ENCODE data around the gene MYO18B. TPM values are rescaled to one million over a fixed set of nuclear protein-coding genes. Genes with fewer than 3 reads are reported as not detected.

MYO18B gene
- total RNA-seq, 2 experiments from 2014 or later, result 0.11 to 0.22 TPM

- no peaks in the 10 kb centered on the region for H3K9me3 Mint-ChIP-seq
- DNase-seq (no peak), ATAC-seq (ENCODE audit: poor library complexity) (no peak)
- intact Hi-C loops (cut with DNase I, micrococcal nuclease), result loop anchor here in 1 of 2 experiments (10.0 kb wide), 1 partner anchor 413 kb away; no protein-coding TSS in a partner anchor
- no peak for TF ChIP-seq CTCF (IDR thresholded peaks at IDR 0.05)
- peaks cover 3% of the 10 kb centered on the region for H3K4me1 ChIP-seq (ENCODE audit: insufficient read depth, low read length)
- no peaks in the 10 kb centered on the region for H3K36me3 ChIP-seq (ENCODE audit: insufficient read depth, low read length)
- ChIA-PET CTCF (no interaction called here), POLR2A (no interaction called here)
- H3K27ac ChIP-seq (ENCODE audit: low read depth in 1 of 2, low read length in 2 of 2), result no peak overlapping the region
- peaks cover 1% of the 10 kb centered on the region for H3K4me1 Mint-ChIP-seq (ENCODE audit: low read depth)
- H3K36me3 Mint-ChIP-seq (ENCODE audit: low read depth), result no peaks in the 10 kb centered on the region
- no peaks in the 10 kb centered on the region for H3K27me3 ChIP-seq (ENCODE audit: control insufficient read depth in 1 of 2, insufficient read depth in 2 of 2, low read length in 2 of 2)
- H3K27me3 Mint-ChIP-seq, result peaks cover 4% of the 10 kb centered on the region
- H3K9me3 ChIP-seq (ENCODE audit: control insufficient read depth in 1 of 2, insufficient read depth in 1 of 2, low read length in 2 of 2), result no peaks in the 10 kb centered on the region
- no peak overlapping the region for H3K27ac Mint-ChIP-seq
- no peak overlapping the region for H3K4me3 ChIP-seq (ENCODE audit: low read length)
- no peak overlapping the region for H3K4me3 Mint-ChIP-seq
These were observed 35.9 kb downstream of the MYO18B start for GRCh38 chr22:25777870-25778269.

DNA sequence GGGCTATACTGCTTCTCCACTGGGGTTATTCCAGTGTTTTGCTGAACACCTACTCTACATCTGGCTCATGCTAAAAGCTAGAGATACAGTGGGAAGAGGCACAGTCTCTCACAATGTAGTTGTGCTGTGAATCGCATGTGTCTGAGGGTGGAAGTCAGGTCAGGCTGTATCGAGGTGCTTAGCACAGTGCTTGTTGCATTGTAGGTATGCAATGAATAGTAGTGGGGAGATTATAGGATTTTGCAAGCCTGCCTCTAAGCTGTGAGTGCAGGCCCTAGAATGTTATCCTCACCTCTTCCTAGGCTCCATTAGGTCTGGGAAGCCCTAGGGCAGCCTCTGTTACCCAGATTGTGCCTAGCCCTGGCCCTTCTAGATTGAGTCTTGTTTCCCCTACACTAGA, 37.4 kb downstream of the MYO18B start:
- Histone ChIP-seq H3K4me1 (ENCODE audit: insufficient read depth, low read length) (no peaks in the 10 kb centered on the region), H3K9me3 (ENCODE audit: control insufficient read depth in 1 of 2, insufficient read depth in 1 of 2, low read length in 2 of 2) (no peaks in the 10 kb centered on the region), H3K27ac (ENCODE audit: low read depth in 1 of 2, low read length in 2 of 2) (no peak overlapping the region), H3K4me3 (ENCODE audit: low read length) (no peak overlapping the region), H3K36me3 (ENCODE audit: insufficient read depth, low read length) (no peaks in the 10 kb centered on the region), H3K27me3 (ENCODE audit: control insufficient read depth in 1 of 2, insufficient read depth in 2 of 2, low read length in 2 of 2) (peaks cover 0 to 3% of the 10 kb centered on the region in 2 experiments)
- Mint-ChIP-seq H3K4me1 (ENCODE audit: low read depth) (no peaks in the 10 kb centered on the region), H3K36me3 (ENCODE audit: low read depth) (no peaks in the 10 kb centered on the region), H3K27me3 (no peaks in the 10 kb centered on the region), H3K4me3 (no peak overlapping the region), H3K27ac (no peak overlapping the region), H3K9me3 (no peaks in the 10 kb centered on the region)
- TF ChIP-seq CTCF (IDR thresholded peaks at IDR 0.05), result no peak
- DNase-seq, result no peak
- ChIA-PET POLR2A (no interaction called here), CTCF (interaction anchor here (0.6 kb wide), 1 partner anchor 87 kb away, joined by 5 read pairs; no protein-coding TSS in a partner anchor)
- ATAC-seq (ENCODE audit: poor library complexity), result no peak
- intact Hi-C loops (cut with DNase I, micrococcal nuclease), result loop anchor here in 1 of 2 experiments (10.0 kb wide), 1 partner anchor 415 kb away; no protein-coding TSS in a partner anchor

- no peaks in the 10 kb centered on the region for H3K4me1 ChIP-seq (ENCODE audit: insufficient read depth, low read length)
- no peak overlapping the region for H3K27ac ChIP-seq (ENCODE audit: low read depth in 1 of 2, low read length in 2 of 2)
- ChIA-PET CTCF (no interaction called here), POLR2A (no interaction called here)
- DNase-seq (no peak), ATAC-seq (ENCODE audit: poor library complexity) (no peak)
- Mint-ChIP-seq H3K4me3 (no peak overlapping the region), H3K4me1 (ENCODE audit: low read depth) (no peaks in the 10 kb centered on the region), H3K9me3 (no peaks in the 10 kb centered on the region), H3K27me3 (no peaks in the 10 kb centered on the region), H3K36me3 (ENCODE audit: low read depth) (no peaks in the 10 kb centered on the region), H3K27ac (no peak overlapping the region)
- H3K36me3 ChIP-seq (ENCODE audit: insufficient read depth, low read length), result no peaks in the 10 kb centered on the region
- peaks cover 0 to 3% of the 10 kb centered on the region in 2 experiments for H3K27me3 ChIP-seq (ENCODE audit: control insufficient read depth in 1 of 2, insufficient read depth in 2 of 2, low read length in 2 of 2)
- no peak for TF ChIP-seq CTCF (IDR thresholded peaks at IDR 0.05)
- H3K4me3 ChIP-seq (ENCODE audit: low read length), result no peak overlapping the region
- H3K9me3 ChIP-seq (ENCODE audit: control insufficient read depth in 1 of 2, insufficient read depth in 1 of 2, low read length in 2 of 2), result no peaks in the 10 kb centered on the region
- intact Hi-C loops (cut with DNase I, micrococcal nuclease), result loop anchor here in 1 of 2 experiments (10.0 kb wide), 1 partner anchor 415 kb away; no protein-coding TSS in a partner anchor
These were observed 37.9 kb downstream of the MYO18B start for GRCh38 chr22:25779890-25780289.

Measured in CD4-positive, alpha-beta T cell (primary cell).